ENCODE results near the gene TSPAN11.

TSPAN11 gene

DNA sequence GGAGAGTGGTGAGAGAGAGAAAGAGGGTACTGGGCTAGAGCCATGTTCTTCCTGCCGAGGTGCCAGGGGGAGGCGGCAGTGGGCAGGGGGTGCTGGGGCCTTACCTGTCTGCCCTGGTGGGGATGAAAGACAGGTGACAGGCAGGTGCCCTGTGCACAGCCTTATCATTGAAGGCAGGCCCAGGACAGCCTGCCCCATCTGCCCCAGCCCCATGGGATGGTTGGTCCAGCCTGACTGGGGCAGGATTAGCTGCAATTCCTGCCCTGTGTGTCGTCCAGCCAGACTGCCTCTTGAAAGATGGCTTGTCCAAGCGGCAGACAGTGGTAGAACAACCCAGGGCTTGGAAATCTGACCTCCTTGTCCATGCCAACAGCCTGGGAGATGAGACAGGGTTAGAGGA is 67.2 kb downstream of the TSPAN11 start:
- no peaks in the 10 kb centered on the region for H3K9me3 ChIP-seq (ENCODE audit: low read depth, low read length)
- no peak overlapping the region for H3K27ac ChIP-seq
- no peak for DNase-seq (ENCODE audit: low read depth, low spot score)
- no peak overlapping the region for H3K4me3 ChIP-seq
- TF ChIP-seq FOXP2 (optimal IDR thresholded peaks at IDR 0.05; ENCODE audit: control extremely low read depth, extremely low read length, insufficient read depth), result no peak
- TF ChIP-seq POLR2AphosphoS5 (IDR thresholded peaks at IDR 0.05; ENCODE audit: borderline replicate concordance, low read depth, low read length), result no peak; the same call in 1 of the 2 replicates
- TF ChIP-seq EZH2 (IDR thresholded peaks at IDR 0.05), result no peak
- H3K36me3 ChIP-seq (ENCODE audit: insufficient read depth, low read length), result no peaks in the 10 kb centered on the region
- no peak overlapping the region for H3K9ac ChIP-seq (ENCODE audit: insufficient read length)

DNA sequence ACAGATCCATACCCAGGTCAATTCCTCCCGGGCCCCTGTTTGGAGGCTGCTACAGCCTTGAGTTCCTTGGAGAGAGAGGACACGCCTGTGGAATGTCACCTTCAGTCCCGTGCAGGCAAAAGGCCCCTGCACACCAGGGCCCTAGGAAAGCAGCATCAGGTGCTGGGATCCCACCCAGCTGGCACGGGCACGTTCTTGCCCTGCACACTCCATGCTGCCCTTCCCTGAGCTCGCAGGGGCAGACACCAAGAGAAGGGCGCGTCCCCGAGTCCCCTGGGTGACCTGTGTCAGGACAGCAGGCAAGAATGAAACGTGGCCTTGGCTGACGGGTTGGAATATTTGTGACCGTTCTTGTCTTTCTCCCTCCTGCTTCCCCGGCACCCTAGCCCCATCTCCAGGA is 67.7 kb downstream of the TSPAN11 start:
- no peak for DNase-seq (ENCODE audit: low read depth, low spot score)
- H3K27ac ChIP-seq, result no peak overlapping the region
- H3K9me3 ChIP-seq (ENCODE audit: low read depth, low read length), result no peaks in the 10 kb centered on the region
- no peak for TF ChIP-seq EZH2 (IDR thresholded peaks at IDR 0.05)
- TF ChIP-seq FOXP2 (optimal IDR thresholded peaks at IDR 0.05; ENCODE audit: control extremely low read depth, extremely low read length, insufficient read depth), result no peak
- no peak for TF ChIP-seq POLR2AphosphoS5 (IDR thresholded peaks at IDR 0.05; ENCODE audit: borderline replicate concordance, low read depth, low read length)
- no peaks in the 10 kb centered on the region for H3K36me3 ChIP-seq (ENCODE audit: insufficient read depth, low read length)
- no peak overlapping the region for H3K4me3 ChIP-seq
- no peak overlapping the region for H3K9ac ChIP-seq (ENCODE audit: insufficient read length)

DNA sequence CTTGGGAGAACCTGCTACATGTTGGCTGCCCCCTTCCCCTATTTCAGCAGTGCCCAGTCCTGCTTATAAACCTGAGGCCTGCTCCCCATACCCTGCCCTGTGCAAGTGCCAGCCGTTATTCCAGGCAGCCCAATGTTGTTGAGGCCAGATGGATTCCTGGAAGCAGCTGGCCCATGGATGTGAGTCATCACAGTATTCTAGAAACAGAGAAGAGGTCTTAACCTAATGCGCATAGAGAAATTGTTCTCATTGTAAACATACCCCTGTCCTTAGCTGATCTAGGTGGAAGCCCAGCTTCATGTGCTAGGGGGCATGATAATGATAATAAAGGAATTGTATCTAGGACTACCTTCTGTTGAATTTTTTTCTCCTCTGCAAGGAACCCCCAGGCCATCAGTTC is 69.7 kb downstream of the TSPAN11 start:
- H3K36me3 ChIP-seq (ENCODE audit: insufficient read depth, low read length), result no peaks in the 10 kb centered on the region
- TF ChIP-seq POLR2AphosphoS5 (IDR thresholded peaks at IDR 0.05; ENCODE audit: borderline replicate concordance, low read depth, low read length) (no peak; the same call in 1 of the 2 replicates), FOXP2 (optimal IDR thresholded peaks at IDR 0.05; ENCODE audit: control extremely low read depth, extremely low read length, insufficient read depth) (no peak), EZH2 (IDR thresholded peaks at IDR 0.05) (no peak)
- DNase-seq (ENCODE audit: low read depth, low spot score), result no peak
- H3K9me3 ChIP-seq (ENCODE audit: low read depth, low read length), result no peaks in the 10 kb centered on the region
- no peak overlapping the region for H3K4me3 ChIP-seq
- H3K27ac ChIP-seq, result no peak overlapping the region
- no peak overlapping the region for H3K9ac ChIP-seq (ENCODE audit: insufficient read length)

DNA sequence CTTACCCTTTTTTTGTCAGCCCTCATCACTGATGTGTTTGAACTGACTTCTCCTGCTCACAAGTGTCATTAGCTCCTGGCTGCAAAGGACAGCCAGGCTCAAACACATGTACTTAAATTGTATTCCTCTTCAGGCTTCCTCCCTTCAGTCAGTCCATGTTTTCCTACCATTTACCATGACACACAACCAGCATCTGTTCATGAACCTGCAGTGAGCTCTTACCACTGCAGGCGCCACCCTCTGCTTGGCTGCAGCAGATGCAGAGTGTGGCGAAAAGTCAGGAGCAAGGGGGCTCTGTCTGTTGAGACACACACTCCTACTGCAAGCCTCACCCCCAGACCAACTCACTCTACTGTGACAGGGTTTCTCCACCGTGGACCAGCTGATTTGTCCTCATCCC is 70.2 kb downstream of the TSPAN11 start:
- no peak for DNase-seq (ENCODE audit: low read depth, low spot score)
- TF ChIP-seq POLR2AphosphoS5 (IDR thresholded peaks at IDR 0.05; ENCODE audit: borderline replicate concordance, low read depth, low read length) (no peak), FOXP2 (optimal IDR thresholded peaks at IDR 0.05; ENCODE audit: control extremely low read depth, extremely low read length, insufficient read depth) (no peak), EZH2 (IDR thresholded peaks at IDR 0.05) (no peak)
- H3K9me3 ChIP-seq (ENCODE audit: low read depth, low read length), result no peaks in the 10 kb centered on the region
- no peak overlapping the region for H3K9ac ChIP-seq (ENCODE audit: insufficient read length)
- H3K36me3 ChIP-seq (ENCODE audit: insufficient read depth, low read length), result no peaks in the 10 kb centered on the region
- no peak overlapping the region for H3K27ac ChIP-seq
- H3K4me3 ChIP-seq, result no peak overlapping the region

GRCh38 chr12:30997685-30998440 is 71.3 kb downstream of the TSPAN11 start:
- H3K9ac ChIP-seq (ENCODE audit: insufficient read length), result no peak overlapping the region
- H3K27ac ChIP-seq, result no peak overlapping the region
- TF ChIP-seq EZH2 (IDR thresholded peaks at IDR 0.05) (no peak), FOXP2 (optimal IDR thresholded peaks at IDR 0.05; ENCODE audit: control extremely low read depth, extremely low read length, insufficient read depth) (no peak), POLR2AphosphoS5 (IDR thresholded peaks at IDR 0.05; ENCODE audit: borderline replicate concordance, low read depth, low read length) (no peak)
- H3K9me3 ChIP-seq (ENCODE audit: low read depth, low read length), result no peaks in the 10 kb centered on the region
- no peaks in the 10 kb centered on the region for H3K36me3 ChIP-seq (ENCODE audit: insufficient read depth, low read length)
- H3K4me3 ChIP-seq, result no peak overlapping the region
- DNase-seq (ENCODE audit: low read depth, low spot score), result no peak

DNA sequence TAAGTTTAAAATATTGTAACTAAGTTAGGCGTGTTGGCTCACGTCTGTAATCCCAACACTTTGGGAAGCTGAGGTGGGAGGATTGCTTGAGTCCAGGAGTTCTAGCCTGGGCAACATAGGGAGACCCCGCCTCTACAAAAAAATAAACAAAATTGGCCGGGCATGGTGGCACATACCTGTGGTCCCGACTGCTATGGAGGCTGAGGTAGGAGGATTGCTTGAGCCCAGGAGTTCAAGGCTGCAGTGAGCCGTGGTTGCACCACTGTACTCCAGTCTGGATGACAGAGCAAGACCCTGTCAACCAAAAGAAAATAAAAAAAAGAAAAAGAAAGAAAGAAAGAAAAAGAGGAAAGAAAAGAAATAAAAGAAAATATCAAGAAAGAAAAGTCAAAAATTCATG is 72.5 kb downstream of the TSPAN11 start:
- DNase-seq (ENCODE audit: low read depth, low spot score), result no peak
- no peak overlapping the region for H3K4me3 ChIP-seq
- no peak overlapping the region for H3K9ac ChIP-seq (ENCODE audit: insufficient read length)
- H3K27ac ChIP-seq, result no peak overlapping the region
- TF ChIP-seq POLR2AphosphoS5 (IDR thresholded peaks at IDR 0.05; ENCODE audit: borderline replicate concordance, low read depth, low read length) (no peak), EZH2 (IDR thresholded peaks at IDR 0.05) (no peak), FOXP2 (optimal IDR thresholded peaks at IDR 0.05; ENCODE audit: control extremely low read depth, extremely low read length, insufficient read depth) (no peak)
- no peaks in the 10 kb centered on the region for H3K9me3 ChIP-seq (ENCODE audit: low read depth, low read length)
- H3K36me3 ChIP-seq (ENCODE audit: insufficient read depth, low read length), result no peaks in the 10 kb centered on the region

GRCh38 chr12:30999723-31000122 is 73.2 kb downstream of the TSPAN11 start:
- Histone ChIP-seq H3K9me3 (ENCODE audit: low read depth, low read length) (no peaks in the 10 kb centered on the region), H3K4me3 (no peak overlapping the region), H3K9ac (ENCODE audit: insufficient read length) (no peak overlapping the region), H3K27ac (no peak overlapping the region), H3K36me3 (ENCODE audit: insufficient read depth, low read length) (no peaks in the 10 kb centered on the region)
- no peak for DNase-seq (ENCODE audit: low read depth, low spot score)
- no peak for TF ChIP-seq POLR2AphosphoS5 (IDR thresholded peaks at IDR 0.05; ENCODE audit: borderline replicate concordance, low read depth, low read length)
- TF ChIP-seq FOXP2 (optimal IDR thresholded peaks at IDR 0.05; ENCODE audit: control extremely low read depth, extremely low read length, insufficient read depth), result no peak
- no peak for TF ChIP-seq EZH2 (IDR thresholded peaks at IDR 0.05)

GRCh38 chr12:31000751-31001150 is 74.2 kb downstream of the TSPAN11 start:
- TF ChIP-seq EZH2 (IDR thresholded peaks at IDR 0.05) (no peak), POLR2AphosphoS5 (IDR thresholded peaks at IDR 0.05; ENCODE audit: borderline replicate concordance, low read depth, low read length) (no peak), FOXP2 (optimal IDR thresholded peaks at IDR 0.05; ENCODE audit: control extremely low read depth, extremely low read length, insufficient read depth) (no peak)
- Histone ChIP-seq H3K36me3 (ENCODE audit: insufficient read depth, low read length) (no peaks in the 10 kb centered on the region), H3K9me3 (ENCODE audit: low read depth, low read length) (no peaks in the 10 kb centered on the region), H3K4me3 (no peak overlapping the region), H3K9ac (ENCODE audit: insufficient read length) (no peak overlapping the region), H3K27ac (no peak overlapping the region)
- DNase-seq (ENCODE audit: low read depth, low spot score), result no peak
